ENCODE data around the gene TCEAL8. TPM values are rescaled to one million over a fixed set of nuclear protein-coding genes. Genes with fewer than 3 reads are reported as not detected.

TCEAL8 gene
- total RNA-seq, 1 experiment from 2014 or later, result 13.9 TPM

DNA sequence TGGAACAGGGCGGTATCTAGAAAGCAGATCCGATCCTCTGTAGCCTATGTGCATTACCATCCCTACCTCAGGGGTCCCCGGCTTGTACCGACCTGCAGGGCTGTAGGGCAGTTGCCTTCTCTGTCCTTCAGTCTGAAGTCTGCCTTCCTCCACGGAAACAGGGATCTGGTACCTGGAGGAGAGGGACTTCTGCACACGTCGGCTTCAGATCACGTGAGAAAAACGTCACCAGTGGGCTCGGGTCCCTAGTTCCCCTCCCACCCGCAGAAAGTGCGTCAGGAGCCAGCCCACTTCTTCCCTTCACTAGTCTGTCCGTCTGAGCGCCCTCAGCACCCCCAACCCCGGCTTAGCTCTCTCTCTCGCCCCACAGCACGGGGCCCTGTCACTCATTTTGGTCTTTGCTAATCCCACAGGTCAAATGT, 21.6 kb upstream of the TCEAL8 start, which contains the start of gene TCEAL5:
TCEAL5 (minus strand) TSS at position 170 of the 422 bp plus-strand sequence. CDS start 2,187 bp downstream, outside the sequence.
- DNase-seq (ENCODE audit: low read depth, low spot score) (no peak), ATAC-seq (no peak)
- ChIA-PET POLR2A (no interaction called here), CTCF (no interaction called here)
- no peak within 1 kb of the TSS; a peak in 1 of 4 replicates for H3K4me3 ChIP-seq (ENCODE audit: low read depth in 2 of 2, low read length in 2 of 2)
- BruUV-seq (replicated peaks), result no TSS peak
- TF ChIP-seq, protein P1, sequence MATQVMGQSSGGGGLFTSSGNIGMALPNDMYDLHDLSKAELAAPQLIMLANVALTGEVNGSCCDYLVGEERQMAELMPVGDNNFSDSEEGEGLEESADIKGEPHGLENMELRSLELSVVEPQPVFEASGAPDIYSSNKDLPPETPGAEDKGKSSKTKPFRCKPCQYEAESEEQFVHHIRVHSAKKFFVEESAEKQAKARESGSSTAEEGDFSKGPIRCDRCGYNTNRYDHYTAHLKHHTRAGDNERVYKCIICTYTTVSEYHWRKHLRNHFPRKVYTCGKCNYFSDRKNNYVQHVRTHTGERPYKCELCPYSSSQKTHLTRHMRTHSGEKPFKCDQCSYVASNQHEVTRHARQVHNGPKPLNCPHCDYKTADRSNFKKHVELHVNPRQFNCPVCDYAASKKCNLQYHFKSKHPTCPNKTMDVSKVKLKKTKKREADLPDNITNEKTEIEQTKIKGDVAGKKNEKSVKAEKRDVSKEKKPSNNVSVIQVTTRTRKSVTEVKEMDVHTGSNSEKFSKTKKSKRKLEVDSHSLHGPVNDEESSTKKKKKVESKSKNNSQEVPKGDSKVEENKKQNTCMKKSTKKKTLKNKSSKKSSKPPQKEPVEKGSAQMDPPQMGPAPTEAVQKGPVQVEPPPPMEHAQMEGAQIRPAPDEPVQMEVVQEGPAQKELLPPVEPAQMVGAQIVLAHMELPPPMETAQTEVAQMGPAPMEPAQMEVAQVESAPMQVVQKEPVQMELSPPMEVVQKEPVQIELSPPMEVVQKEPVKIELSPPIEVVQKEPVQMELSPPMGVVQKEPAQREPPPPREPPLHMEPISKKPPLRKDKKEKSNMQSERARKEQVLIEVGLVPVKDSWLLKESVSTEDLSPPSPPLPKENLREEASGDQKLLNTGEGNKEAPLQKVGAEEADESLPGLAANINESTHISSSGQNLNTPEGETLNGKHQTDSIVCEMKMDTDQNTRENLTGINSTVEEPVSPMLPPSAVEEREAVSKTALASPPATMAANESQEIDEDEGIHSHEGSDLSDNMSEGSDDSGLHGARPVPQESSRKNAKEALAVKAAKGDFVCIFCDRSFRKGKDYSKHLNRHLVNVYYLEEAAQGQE (IDR thresholded peaks at IDR 0.05; ENCODE audit: insufficient read depth in 1 of 2, low read depth in 2 of 2, low read length in 1 of 2), result no peak
- no peak for TF ChIP-seq POLR2AphosphoS5 (IDR thresholded peaks at IDR 0.05; ENCODE audit: low read depth, low read length)
- TF ChIP-seq, protein P2, sequence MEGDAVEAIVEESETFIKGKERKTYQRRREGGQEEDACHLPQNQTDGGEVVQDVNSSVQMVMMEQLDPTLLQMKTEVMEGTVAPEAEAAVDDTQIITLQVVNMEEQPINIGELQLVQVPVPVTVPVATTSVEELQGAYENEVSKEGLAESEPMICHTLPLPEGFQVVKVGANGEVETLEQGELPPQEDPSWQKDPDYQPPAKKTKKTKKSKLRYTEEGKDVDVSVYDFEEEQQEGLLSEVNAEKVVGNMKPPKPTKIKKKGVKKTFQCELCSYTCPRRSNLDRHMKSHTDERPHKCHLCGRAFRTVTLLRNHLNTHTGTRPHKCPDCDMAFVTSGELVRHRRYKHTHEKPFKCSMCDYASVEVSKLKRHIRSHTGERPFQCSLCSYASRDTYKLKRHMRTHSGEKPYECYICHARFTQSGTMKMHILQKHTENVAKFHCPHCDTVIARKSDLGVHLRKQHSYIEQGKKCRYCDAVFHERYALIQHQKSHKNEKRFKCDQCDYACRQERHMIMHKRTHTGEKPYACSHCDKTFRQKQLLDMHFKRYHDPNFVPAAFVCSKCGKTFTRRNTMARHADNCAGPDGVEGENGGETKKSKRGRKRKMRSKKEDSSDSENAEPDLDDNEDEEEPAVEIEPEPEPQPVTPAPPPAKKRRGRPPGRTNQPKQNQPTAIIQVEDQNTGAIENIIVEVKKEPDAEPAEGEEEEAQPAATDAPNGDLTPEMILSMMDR (IDR thresholded peaks at IDR 0.05), result no peak
- TF ChIP-seq SIN3A (IDR thresholded peaks at IDR 0.05; ENCODE audit: borderline replicate concordance, insufficient read depth, low read depth, low read length), result no peak
- no peak for TF ChIP-seq TCF7L2 (IDR thresholded peaks at IDR 0.05; ENCODE audit: low read depth, low read length)
- in situ Hi-C loops (cut with HindIII; ENCODE audit: low pct_unique_long_range_greater_than_20kb, low sequenced_read_pairs) (no loop called here), intact Hi-C loops (cut with micrococcal nuclease; ENCODE audit: unreplicated experiment) (no loop called here)
- peaks cover 13% of the 10 kb centered on the region for H3K27me3 ChIP-seq (ENCODE audit: control insufficient read depth, insufficient read depth, low read length)
- no peaks in the 10 kb centered on the region for H3K4me1 ChIP-seq (ENCODE audit: control insufficient read depth, insufficient read depth, low read length)
- no peaks in the 10 kb centered on the region for H3K36me3 ChIP-seq (ENCODE audit: control insufficient read depth, insufficient read depth, low read length)
- H3K9me3 ChIP-seq (ENCODE audit: control insufficient read depth, insufficient read depth, low read depth, low read length), result no peaks in the 10 kb centered on the region
- no peak within 1 kb of the TSS for H3K27ac ChIP-seq (ENCODE audit: low read length)

DNA sequence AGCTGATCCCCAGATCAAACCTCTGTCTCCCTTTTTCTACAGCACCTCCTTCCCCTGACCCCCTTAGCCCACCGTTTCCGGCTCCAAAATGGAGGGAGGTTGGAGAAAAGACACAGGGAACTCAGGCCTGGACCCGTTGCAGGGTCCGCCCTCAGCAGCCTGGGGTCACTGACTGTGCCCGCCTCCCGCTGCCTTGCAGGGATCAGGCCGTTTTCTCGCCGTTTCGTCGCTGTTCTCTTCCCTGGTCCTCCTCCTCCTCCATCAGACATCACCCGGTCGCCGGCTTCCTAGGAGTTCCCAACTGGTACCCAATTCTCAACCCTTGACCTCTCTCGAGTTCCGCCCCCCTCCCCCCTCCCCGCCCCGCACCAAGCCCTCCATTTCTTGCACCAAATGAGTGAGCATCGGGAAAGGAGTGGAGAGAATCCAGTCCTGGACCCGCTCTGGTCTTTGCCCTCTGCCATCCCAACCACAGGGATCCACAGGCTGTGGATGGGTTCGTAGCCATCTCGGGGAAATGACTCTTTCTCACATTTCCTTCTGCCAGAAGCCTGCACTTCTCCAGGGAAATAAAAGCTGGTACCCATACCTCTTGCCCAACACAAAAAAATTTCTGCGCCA, 21.1 kb upstream of the TCEAL8 start:
- Histone ChIP-seq H3K9me3 (ENCODE audit: control insufficient read depth, insufficient read depth, low read depth, low read length) (no peaks in the 10 kb centered on the region), H3K27me3 (ENCODE audit: control insufficient read depth, insufficient read depth, low read length) (peaks cover 13% of the 10 kb centered on the region), H3K4me1 (ENCODE audit: control insufficient read depth, insufficient read depth, low read length) (no peaks in the 10 kb centered on the region), H3K4me3 (ENCODE audit: low read depth in 2 of 2, low read length in 2 of 2) (no peak overlapping the region; a peak in 1 of 4 replicates), H3K27ac (ENCODE audit: low read length) (no peak overlapping the region), H3K36me3 (ENCODE audit: control insufficient read depth, insufficient read depth, low read length) (no peaks in the 10 kb centered on the region)
- DNase-seq (ENCODE audit: low read depth, low spot score), result no peak
- no peak for ATAC-seq
- in situ Hi-C loops (cut with HindIII; ENCODE audit: low pct_unique_long_range_greater_than_20kb, low sequenced_read_pairs), result no loop called here
- POLR2A ChIA-PET, result no interaction called here
- TF ChIP-seq, protein P2 (IDR thresholded peaks at IDR 0.05), result no peak
- TF ChIP-seq, protein P1 (IDR thresholded peaks at IDR 0.05; ENCODE audit: insufficient read depth in 1 of 2, low read depth in 2 of 2, low read length in 1 of 2), result no peak
- TF ChIP-seq POLR2AphosphoS5 (IDR thresholded peaks at IDR 0.05; ENCODE audit: low read depth, low read length) (no peak), SIN3A (IDR thresholded peaks at IDR 0.05; ENCODE audit: borderline replicate concordance, insufficient read depth, low read depth, low read length) (no peak), TCF7L2 (IDR thresholded peaks at IDR 0.05; ENCODE audit: low read depth, low read length) (no peak)
- intact Hi-C loops (cut with micrococcal nuclease; ENCODE audit: unreplicated experiment), result no loop called here
- BruUV-seq (replicated peaks), result no TSS peak
- CTCF ChIA-PET, result no interaction called here

Data from Panc1 (cell line).